HG03196 (cell line): ENCODE data around the gene NDUFB3.
"Not testable (repeated sequence)": the region's sequence is repeated elsewhere in the genome, so short reads cannot be mapped to it uniquely, and the experiment has no call there.

Source experiments
- ATAC-seq: cut with Tn5 transposase; IDR thresholded peaks from one replicate; pipeline ENCODE4 v1.9.1; 2021; ENCODE audit not compliant: unreplicated experiment

NDUFB3 gene

GRCh38 chr2:201071479-201072200, at the start of gene NDUFB3, which contains the start of gene HYCC2:
NDUFB3 (plus strand) TSS chr2:201072001; CDS start chr2:201078883, 6,882 bp downstream.
HYCC2 (minus strand) TSS chr2:201071671; CDS start chr2:201024009, 47,662 bp downstream.
- peak; percentile 98 for ATAC-seq

DNA sequence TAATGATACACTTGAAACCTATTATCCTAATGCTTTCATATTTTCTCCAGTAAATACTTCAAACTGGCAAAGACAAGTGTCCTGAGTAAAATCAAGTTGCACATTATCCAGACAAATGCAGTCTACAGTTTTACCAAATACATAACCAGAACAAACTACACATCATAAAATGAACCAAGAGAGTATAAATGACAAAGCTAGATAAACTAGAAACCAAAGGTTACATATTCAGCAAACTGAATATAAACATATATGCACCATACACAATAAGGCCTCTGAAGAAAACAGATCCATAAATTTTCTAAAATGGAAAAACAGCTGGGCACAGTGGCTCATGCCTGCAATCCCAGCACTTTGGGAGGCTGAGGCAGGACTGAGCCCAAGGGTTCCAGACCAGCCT, 47.3 kb upstream of the NDUFB3 start:
- ATAC-seq = no peak

GRCh38 chr2:201034355-201034754, 37.4 kb upstream of the NDUFB3 start:
- ATAC-seq = not testable (repeated sequence)

- not testable (repeated sequence) for ATAC-seq
These were observed 33.4 kb upstream of the NDUFB3 start for GRCh38 chr2:201038361-201038760.

DNA sequence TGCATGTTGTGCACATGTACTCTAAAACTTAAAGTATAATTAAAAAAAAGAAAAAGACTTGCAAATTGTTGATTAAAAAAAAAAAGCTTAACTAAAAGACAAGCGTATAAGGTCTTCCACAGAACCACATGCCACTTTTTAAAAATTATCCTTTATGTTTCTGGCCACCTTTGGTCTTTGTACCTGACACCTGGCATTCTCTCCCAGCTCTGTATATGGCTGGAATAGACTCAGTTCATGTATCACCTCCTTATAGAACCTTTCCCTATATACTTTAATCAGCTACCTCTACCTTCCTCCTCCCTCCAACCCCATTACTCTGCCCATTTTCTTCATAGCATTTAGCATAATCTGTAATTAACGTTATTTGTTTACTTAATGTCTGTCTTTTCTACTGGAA, 32.9 kb upstream of the NDUFB3 start:
- ATAC-seq = no peak

DNA sequence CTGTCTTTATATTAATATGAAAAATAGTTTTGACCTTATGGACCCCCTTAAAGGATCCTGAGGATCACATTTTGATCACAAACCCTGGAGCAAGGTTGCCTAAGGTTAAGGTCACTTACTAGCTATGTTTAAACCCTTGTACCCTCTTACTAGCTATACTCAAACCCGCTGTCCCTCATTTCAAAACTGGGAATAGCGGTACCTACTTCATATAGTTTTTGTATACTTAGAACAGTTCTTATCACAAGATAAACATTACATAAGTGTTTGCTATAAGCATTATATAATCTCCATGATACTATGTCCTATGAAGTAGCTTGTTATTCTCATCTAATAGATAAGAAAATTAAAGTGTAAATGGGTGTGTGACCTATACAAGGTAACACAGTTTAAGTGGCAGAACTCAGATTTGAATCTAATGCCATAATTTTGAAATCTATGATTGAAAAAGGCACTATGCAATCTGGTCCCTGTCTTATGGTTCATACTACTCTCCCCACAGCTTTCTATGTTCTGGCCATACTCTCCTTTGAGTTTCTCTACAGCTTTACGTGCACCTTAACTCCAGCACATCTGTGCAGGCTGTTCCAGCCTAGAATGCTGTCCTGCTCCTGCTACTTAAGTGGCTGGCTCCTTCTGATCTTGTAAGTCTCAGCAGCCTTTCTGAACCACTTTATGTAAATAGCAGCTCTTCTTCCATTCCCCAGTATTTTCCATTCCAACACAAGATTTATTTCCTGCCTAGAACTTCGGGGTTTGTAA, 30.8 kb upstream of the NDUFB3 start:
- ATAC-seq = no peak

DNA sequence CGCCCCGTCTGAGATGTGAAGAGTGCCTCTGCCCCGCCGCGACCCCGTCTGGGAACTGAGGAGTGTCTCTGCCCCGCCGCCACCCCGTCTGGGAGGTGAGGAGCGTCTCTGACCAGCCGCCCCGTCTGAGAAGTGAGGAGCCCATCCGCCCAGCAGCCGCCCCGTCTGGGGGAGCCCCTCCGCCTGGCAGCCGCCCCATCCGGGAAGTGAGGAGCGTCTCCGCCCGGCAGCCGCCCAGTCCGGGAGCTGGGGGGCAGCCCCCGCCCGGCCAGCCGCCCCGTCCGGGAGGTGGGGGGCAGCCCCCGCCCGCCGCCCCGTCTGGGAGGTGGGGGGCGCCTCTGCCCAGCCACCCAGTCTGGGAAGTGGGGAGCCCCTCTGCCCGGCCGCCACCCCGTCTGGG, 29.4 kb upstream of the NDUFB3 start:
- not testable (repeated sequence) for ATAC-seq

DNA sequence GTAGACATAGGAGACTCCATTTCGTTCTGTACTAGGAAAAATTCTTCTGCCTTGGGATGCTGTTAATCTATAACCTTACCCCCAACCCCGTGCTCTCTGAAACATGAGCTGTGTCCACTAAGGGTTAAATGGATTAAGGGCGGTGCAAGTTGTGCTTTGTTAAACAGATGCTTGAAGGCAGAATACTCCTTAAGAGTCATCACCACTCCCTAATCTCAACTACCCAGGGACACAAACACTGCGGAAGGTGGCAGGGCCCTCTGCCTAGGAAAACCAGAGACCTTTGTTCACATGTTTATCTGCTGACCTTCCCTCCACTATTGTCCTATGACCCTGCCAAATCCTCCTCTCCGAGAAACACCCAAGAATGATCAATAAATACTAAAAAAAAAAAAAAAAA, 28.8 kb upstream of the NDUFB3 start:
- not testable (repeated sequence) for ATAC-seq

- no peak for ATAC-seq
These were observed 24.9 kb upstream of the NDUFB3 start for GRCh38 chr2:201046881-201047280.

DNA sequence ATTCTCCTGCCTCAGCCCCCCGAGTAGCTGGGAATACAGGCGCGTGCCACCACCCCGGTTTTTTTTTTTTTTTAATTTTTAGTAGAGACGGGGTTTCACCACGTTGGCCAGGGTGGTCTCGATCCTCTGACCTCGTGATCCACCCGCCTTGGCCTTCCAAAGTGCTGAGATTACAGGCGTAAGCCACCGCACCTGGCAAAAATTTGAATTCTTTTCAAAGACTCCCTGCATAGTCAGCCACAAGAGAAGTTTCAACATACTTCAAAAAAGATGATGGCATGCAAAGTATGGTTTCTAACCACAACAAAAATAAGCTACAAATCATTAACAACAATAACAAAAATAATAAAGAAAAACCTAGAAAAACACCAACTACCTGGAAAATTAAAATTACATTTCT, 22.3 kb upstream of the NDUFB3 start:
- no peak for ATAC-seq

GRCh38 chr2:201057087-201057521, 14.7 kb upstream of the NDUFB3 start:
- no peak for ATAC-seq

GRCh38 chr2:201057715-201058248, 14.0 kb upstream of the NDUFB3 start:
- ATAC-seq = no peak

GRCh38 chr2:201058914-201059313, 12.9 kb upstream of the NDUFB3 start:
- ATAC-seq = no peak

GRCh38 chr2:201059961-201060755, 11.6 kb upstream of the NDUFB3 start:
- no peak for ATAC-seq

DNA sequence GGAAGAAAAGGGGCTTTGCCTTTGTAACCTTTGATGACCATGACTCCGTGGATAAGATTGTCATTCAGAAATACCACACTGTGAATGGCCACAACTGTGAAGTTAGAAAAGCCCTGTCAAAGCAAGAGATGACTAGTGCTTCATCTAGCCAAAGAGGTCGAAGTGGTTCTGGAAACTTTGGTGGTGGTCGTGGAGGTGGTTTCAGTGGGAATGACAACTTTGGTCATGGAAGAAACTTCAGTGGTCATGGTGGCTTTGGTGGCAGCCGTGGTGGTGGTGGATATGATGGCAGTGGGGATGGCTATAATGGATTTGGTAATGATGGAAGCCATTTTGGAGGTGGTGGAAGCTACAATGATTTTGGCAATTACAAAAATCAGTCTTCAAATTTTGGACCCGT, 8.3 kb upstream of the NDUFB3 start:
- ATAC-seq = not testable (repeated sequence)

DNA sequence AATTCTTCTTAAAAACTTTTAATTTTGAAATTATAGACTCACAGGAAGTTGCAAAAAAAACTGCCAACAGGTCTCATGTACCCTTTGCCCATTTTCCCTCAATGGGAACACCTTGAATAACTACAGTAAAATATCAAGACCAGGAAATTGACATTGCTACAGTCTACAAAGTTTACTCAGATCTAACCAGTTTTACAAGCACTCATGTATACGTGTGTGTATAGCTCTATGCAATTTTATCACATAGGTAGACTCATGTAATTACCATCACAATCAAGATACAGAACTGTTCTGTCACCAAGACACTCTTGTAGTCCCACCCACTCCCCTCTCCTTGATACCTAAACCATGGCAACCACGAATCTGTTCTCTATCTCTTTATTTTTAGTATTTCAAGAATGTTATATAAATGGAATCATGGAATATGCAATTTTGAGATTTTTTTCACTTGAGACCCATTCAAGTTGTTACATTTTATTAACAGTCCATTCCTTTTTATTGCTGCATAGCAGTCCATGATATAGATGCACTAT, 6.9 kb upstream of the NDUFB3 start:
- ATAC-seq = no peak

DNA sequence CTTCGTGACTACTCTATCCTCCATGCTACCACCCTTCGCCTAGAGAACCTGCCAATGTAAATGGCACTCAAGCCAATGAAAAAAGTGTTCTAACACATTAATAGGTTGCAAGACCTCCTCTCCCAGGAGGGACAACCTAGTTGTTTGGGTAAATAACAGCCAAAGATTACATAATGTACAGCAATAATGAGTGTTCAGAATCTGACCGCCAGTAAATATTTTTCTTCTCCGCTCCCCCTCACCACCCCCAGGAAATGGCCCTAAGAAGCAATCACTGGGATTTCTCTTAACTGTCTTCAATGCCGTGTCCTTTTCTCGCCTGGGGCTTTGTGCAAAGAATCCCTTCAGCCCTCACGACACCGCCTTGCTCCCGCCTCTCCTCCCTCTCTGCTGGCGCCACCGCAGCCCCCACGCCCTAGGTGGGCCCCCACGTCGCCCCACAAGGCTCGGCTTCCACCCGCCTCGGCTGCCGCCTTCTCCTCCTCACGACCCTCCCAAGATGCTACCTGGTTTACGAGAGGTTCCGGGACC, 788 bp upstream of the NDUFB3 start:
- peak; percentile 28 for ATAC-seq

- no peak for ATAC-seq
These were observed 365 bp downstream of the NDUFB3 start for GRCh38 chr2:201072201-201072530.

- no peak for ATAC-seq
These were observed 1.3 kb downstream of the NDUFB3 start for GRCh38 chr2:201073071-201073470.

DNA sequence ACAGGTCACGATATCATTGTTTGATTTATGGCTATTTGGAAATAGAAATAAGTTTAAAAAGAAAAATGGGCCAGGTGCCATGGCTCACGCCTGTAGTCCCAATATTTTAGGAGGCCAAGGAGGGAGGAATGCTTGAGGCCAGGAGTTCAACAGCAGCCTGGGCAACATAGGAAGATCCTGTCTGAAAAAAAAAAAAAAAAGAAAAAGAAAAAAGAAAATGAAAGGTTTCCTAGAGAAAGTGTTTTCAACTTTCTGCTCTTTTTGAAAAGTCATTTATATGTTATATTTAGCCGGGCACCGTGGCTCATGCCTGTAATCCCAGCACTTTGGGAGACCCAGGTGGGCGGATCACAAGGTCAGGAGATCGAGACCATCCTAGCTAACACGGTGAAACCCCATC, 3.2 kb downstream of the NDUFB3 start:
- no peak for ATAC-seq

GRCh38 chr2:201084863-201085262, 13.1 kb downstream of the NDUFB3 start:
- ATAC-seq = no peak
